Measurements from ENCODE around the gene RABGGTB.
A peak's percentile ranks its signal among the peaks of the same experiment; 100 is the strongest.
"Not testable (repeated sequence)": the region's sequence is repeated elsewhere in the genome, so short reads cannot be mapped to it uniquely, and the experiment has no call there.

RABGGTB gene

GRCh38 chr1:75797273-75797588 is 11.2 kb downstream of the RABGGTB start:
- no peak for DNase-seq (ENCODE audit: low read depth)
- no peak overlapping the region for H3K4me3 ChIP-seq (ENCODE audit: low read length)
- TF ChIP-seq CTCF (conservative IDR thresholded peaks at IDR 0.05; ENCODE audit: low read length), result no peak

- DNase-seq (ENCODE audit: low read depth), result no peak
- no peak overlapping the region for H3K4me3 ChIP-seq (ENCODE audit: low read length)
- TF ChIP-seq CTCF (conservative IDR thresholded peaks at IDR 0.05; ENCODE audit: low read length), result no peak
Measured at GRCh38 chr1:75797606-75798216, 11.7 kb downstream of the RABGGTB start.

GRCh38 chr1:75801480-75801879 is 15.4 kb downstream of the RABGGTB start:
- DNase-seq (ENCODE audit: low read depth); H3K4me3 ChIP-seq (ENCODE audit: low read length): not testable (repeated sequence)

- H3K4me3 ChIP-seq (ENCODE audit: low read length), result no peak overlapping the region
- no peak for TF ChIP-seq CTCF (conservative IDR thresholded peaks at IDR 0.05; ENCODE audit: low read length)
- DNase-seq (ENCODE audit: low read depth), result no peak
Measured at GRCh38 chr1:75808921-75809320, 22.9 kb downstream of the RABGGTB start.

- H3K4me3 ChIP-seq (ENCODE audit: low read length); DNase-seq (ENCODE audit: low read depth): not testable (repeated sequence)
Measured at GRCh38 chr1:75810113-75810512, 24.1 kb downstream of the RABGGTB start.

GRCh38 chr1:75811211-75811981 is 25.3 kb downstream of the RABGGTB start:
- no peak overlapping the region for H3K4me3 ChIP-seq (ENCODE audit: low read length)
- no peak for TF ChIP-seq CTCF (conservative IDR thresholded peaks at IDR 0.05; ENCODE audit: low read length)
- peak; percentile 7 for DNase-seq (ENCODE audit: low read depth)

GRCh38 chr1:75812065-75812464 is 26.0 kb downstream of the RABGGTB start:
- TF ChIP-seq CTCF (conservative IDR thresholded peaks at IDR 0.05; ENCODE audit: low read length), result no peak
- no peak overlapping the region for H3K4me3 ChIP-seq (ENCODE audit: low read length)
- DNase-seq (ENCODE audit: low read depth), result no peak

GRCh38 chr1:75823596-75823995 is 37.5 kb downstream of the RABGGTB start:
- DNase-seq (ENCODE audit: low read depth); H3K4me3 ChIP-seq (ENCODE audit: low read length): not testable (repeated sequence)
